ENCODE data around the gene RRP12. TPM values are rescaled to one million over a fixed set of nuclear protein-coding genes. Genes with fewer than 3 reads are reported as not detected.

Gene RRP12
- polyA plus RNA-seq, 1 donor from 2014 or later: 9.7 TPM

- H3K27ac ChIP-seq (ENCODE audit: low read length): no peak overlapping the region
- H3K4me3 ChIP-seq (ENCODE audit: low read length): no peak overlapping the region
- no peak overlapping the region for H3K4me2 ChIP-seq (ENCODE audit: low read length)
- H3K36me3 ChIP-seq (ENCODE audit: insufficient read depth, low read length): no peaks in the 10 kb centered on the region
- no peaks in the 10 kb centered on the region for H3F3A ChIP-seq (ENCODE audit: insufficient read depth, low read length, poor library complexity, severe bottlenecking)
- TF ChIP-seq RAD21 (conservative IDR thresholded peaks at IDR 0.05) (no peak), CTCF (IDR thresholded peaks at IDR 0.05; ENCODE audit: poor library complexity, severe bottlenecking) (no peak), EZH2 (IDR thresholded peaks at IDR 0.05; ENCODE audit: borderline replicate concordance, insufficient read depth, low read length, poor library complexity, severe bottlenecking) (no peak), MXI1 (conservative IDR thresholded peaks at IDR 0.05; ENCODE audit: poor library complexity, severe bottlenecking) (no peak), POLR2AphosphoS5 (IDR thresholded peaks at IDR 0.05) (no peak), SMC3 (conservative IDR thresholded peaks at IDR 0.05; ENCODE audit: poor library complexity) (no peak), EP300 (conservative IDR thresholded peaks at IDR 0.05; ENCODE audit: poor library complexity, severe bottlenecking) (no peak), REST (IDR thresholded peaks at IDR 0.05; ENCODE audit: borderline replicate concordance) (no peak), TAF1 (IDR thresholded peaks at IDR 0.05; ENCODE audit: low read depth) (no peak)
- H3K79me2 ChIP-seq (replicated peaks; ENCODE audit: insufficient read depth, low read length): no peaks in the 10 kb centered on the region
- H3K9me2 ChIP-seq (ENCODE audit: insufficient read depth, low read length): no peaks in the 10 kb centered on the region
- no peaks in the 10 kb centered on the region for H3K9me3 ChIP-seq (ENCODE audit: low read length)
- no peak overlapping the region for H3K9ac ChIP-seq (ENCODE audit: low read length)
- H3K27me3 ChIP-seq (ENCODE audit: insufficient read depth, low read depth, low read length): no peaks in the 10 kb centered on the region
- H4K20me1 ChIP-seq (ENCODE audit: insufficient read depth): no peaks in the 10 kb centered on the region
- H2AFZ ChIP-seq (ENCODE audit: low read depth, low read length): no peak overlapping the region
These were observed 16.5 kb downstream of the RRP12 start for GRCh38 chr10:97384641-97385040.

- no peak overlapping the region for H3K4me3 ChIP-seq (ENCODE audit: low read length)
- H3K9me3 ChIP-seq (ENCODE audit: low read length): no peaks in the 10 kb centered on the region
- H3K9ac ChIP-seq (ENCODE audit: low read length): no peak overlapping the region
- no peak overlapping the region for H3K27ac ChIP-seq (ENCODE audit: low read length)
- no peaks in the 10 kb centered on the region for H3F3A ChIP-seq (ENCODE audit: insufficient read depth, low read length, poor library complexity, severe bottlenecking)
- H3K27me3 ChIP-seq (ENCODE audit: insufficient read depth, low read depth, low read length): no peaks in the 10 kb centered on the region
- H3K9me2 ChIP-seq (ENCODE audit: insufficient read depth, low read length): no peaks in the 10 kb centered on the region
- TF ChIP-seq CTCF (IDR thresholded peaks at IDR 0.05; ENCODE audit: poor library complexity, severe bottlenecking) (no peak), TAF1 (IDR thresholded peaks at IDR 0.05; ENCODE audit: low read depth) (no peak), EZH2 (IDR thresholded peaks at IDR 0.05; ENCODE audit: borderline replicate concordance, insufficient read depth, low read length, poor library complexity, severe bottlenecking) (no peak), RAD21 (conservative IDR thresholded peaks at IDR 0.05) (no peak), MXI1 (conservative IDR thresholded peaks at IDR 0.05; ENCODE audit: poor library complexity, severe bottlenecking) (no peak), SMC3 (conservative IDR thresholded peaks at IDR 0.05; ENCODE audit: poor library complexity) (no peak), REST (IDR thresholded peaks at IDR 0.05; ENCODE audit: borderline replicate concordance) (no peak)
- no peaks in the 10 kb centered on the region for H3K79me2 ChIP-seq (replicated peaks; ENCODE audit: insufficient read depth, low read length)
- no peaks in the 10 kb centered on the region for H4K20me1 ChIP-seq (ENCODE audit: insufficient read depth)
- H2AFZ ChIP-seq (ENCODE audit: low read depth, low read length): no peak overlapping the region
- H3K36me3 ChIP-seq (ENCODE audit: insufficient read depth, low read length): no peaks in the 10 kb centered on the region
- no peak overlapping the region for H3K4me2 ChIP-seq (ENCODE audit: low read length)
These were observed 17.0 kb downstream of the RRP12 start for GRCh38 chr10:97384156-97384555.

Data from neural cell (in vitro differentiated cells).